ENCODE data around the gene GPR152.

The GPR152 gene

DNA sequence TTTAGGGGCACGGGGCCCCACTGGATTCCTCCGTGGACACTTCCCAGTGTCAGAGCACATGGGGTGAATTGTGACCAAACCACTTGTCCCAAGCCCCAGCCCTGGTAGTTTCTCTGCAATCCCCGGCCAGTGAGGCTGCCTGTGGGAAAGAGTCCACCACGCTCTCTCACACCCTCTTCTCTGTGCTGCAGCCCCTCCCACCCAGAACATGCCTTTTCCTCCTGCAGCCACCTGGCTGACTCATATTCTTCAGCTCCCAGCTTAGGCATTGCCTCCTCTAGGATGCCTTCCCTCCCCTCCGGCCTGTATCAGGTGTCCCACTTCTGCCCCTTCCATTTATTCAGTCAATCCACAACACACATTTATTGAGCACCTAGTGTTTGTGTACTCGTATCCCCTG is 29.6 kb downstream of the GPR152 start:
- no peak overlapping the region for H3K9ac ChIP-seq (ENCODE audit: low read depth, low read length)
- H3K36me3 ChIP-seq (ENCODE audit: insufficient read depth, low read length): no peaks in the 10 kb centered on the region
- peaks cover 6% of the 10 kb centered on the region; the same call in 1 of the 2 replicates for H3K4me1 ChIP-seq (ENCODE audit: insufficient read depth, low read length)
- H3K9me3 ChIP-seq (ENCODE audit: control insufficient read depth, insufficient read depth, low read length): no peaks in the 10 kb centered on the region

DNA sequence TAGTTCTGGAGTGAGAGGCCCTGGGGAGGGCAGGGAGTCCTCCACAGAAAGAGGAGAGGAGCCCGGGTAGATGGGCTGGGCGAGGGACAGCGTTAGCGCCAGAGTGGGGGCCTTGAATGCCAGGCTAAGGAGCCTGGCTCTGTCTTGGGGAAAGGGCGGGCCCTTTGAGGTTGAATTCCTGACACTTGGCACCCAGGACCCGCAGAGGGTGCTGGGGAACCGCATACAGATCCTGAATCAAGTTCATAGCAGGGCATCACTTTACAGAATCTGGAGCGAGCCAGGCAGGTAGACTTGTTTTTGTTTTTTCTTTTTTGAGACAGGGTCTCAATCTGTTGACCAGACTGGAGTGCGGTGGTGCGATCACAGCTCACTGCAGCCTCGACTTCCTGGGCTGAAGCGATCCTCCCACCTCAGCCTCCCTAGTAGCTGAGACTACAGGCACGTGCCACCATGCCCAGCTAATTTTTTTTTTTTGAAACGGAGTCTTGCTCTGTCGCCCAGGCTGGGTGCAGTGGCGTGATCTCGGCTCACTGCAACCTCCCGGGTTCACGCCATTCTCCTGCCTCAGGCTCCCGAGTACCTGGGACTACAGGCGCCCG is 31.0 kb downstream of the GPR152 start:
- Histone ChIP-seq H3K9me3 (ENCODE audit: control insufficient read depth, insufficient read depth, low read length) (no peaks in the 10 kb centered on the region), H3K9ac (ENCODE audit: low read depth, low read length) (peak overlapping the region; percentile 34; the same call in 1 of the 2 replicates), H3K4me1 (ENCODE audit: insufficient read depth, low read length) (peaks cover 6% of the 10 kb centered on the region; the same call in 1 of the 2 replicates), H3K36me3 (ENCODE audit: insufficient read depth, low read length) (no peaks in the 10 kb centered on the region)

GRCh38 chr11:67420646-67421429 is 31.7 kb downstream of the GPR152 start:
- Histone ChIP-seq H3K4me1 (ENCODE audit: insufficient read depth, low read length) (peaks cover 11% of the 10 kb centered on the region; the same call in 1 of the 2 replicates), H3K9me3 (ENCODE audit: control insufficient read depth, insufficient read depth, low read length) (no peaks in the 10 kb centered on the region), H3K9ac (ENCODE audit: low read depth, low read length) (peak overlapping the region; percentile 58), H3K36me3 (ENCODE audit: insufficient read depth, low read length) (no peaks in the 10 kb centered on the region)

GRCh38 chr11:67420147-67420645 is 32.3 kb downstream of the GPR152 start:
- Histone ChIP-seq H3K4me1 (ENCODE audit: insufficient read depth, low read length) (peaks cover 11% of the 10 kb centered on the region; the same call in 1 of the 2 replicates), H3K9me3 (ENCODE audit: control insufficient read depth, insufficient read depth, low read length) (no peaks in the 10 kb centered on the region), H3K36me3 (ENCODE audit: insufficient read depth, low read length) (no peaks in the 10 kb centered on the region), H3K9ac (ENCODE audit: low read depth, low read length) (peak overlapping the region; percentile 58)

DNA sequence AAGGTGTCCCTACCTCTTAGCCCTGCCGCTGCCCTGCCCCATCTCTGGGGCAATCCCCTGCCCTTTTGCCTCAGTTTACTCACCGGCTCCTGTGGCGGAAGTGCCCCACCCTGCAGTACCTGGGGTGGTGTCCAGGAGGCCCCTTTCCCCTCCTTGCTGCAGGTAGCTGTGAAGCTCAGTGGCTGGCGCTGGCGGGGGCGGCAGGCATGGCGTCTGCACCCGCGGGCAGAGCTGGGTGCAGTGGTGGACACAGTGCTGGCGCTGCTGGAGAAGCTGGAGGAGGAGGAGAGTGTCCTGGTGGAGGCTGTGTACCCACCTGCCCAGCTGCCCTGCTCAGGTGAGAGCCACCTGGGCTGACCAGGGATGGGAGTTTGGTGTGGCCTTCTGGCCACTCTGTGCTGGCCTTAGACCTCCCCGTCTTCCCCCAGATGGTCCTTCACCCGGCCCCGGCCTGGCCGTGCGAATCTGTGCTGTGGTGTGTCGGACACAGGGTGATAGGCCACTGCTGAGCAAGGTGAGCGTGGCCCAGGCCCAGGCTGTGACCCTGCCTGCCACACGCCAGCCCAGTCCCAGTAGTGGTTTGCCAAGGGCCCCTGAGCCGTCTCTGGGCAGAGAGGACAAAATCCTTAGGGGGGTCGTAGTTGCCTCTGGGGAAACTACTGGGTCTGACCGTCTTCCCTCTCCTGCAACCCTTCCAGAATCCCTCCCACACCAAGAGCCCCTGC is 33.0 kb downstream of the GPR152 start:
- Histone ChIP-seq H3K36me3 (ENCODE audit: insufficient read depth, low read length) (no peaks in the 10 kb centered on the region), H3K4me1 (ENCODE audit: insufficient read depth, low read length) (peaks cover 11% of the 10 kb centered on the region; the same call in 1 of the 2 replicates), H3K9ac (ENCODE audit: low read depth, low read length) (no peak overlapping the region), H3K9me3 (ENCODE audit: control insufficient read depth, insufficient read depth, low read length) (no peaks in the 10 kb centered on the region)

DNA sequence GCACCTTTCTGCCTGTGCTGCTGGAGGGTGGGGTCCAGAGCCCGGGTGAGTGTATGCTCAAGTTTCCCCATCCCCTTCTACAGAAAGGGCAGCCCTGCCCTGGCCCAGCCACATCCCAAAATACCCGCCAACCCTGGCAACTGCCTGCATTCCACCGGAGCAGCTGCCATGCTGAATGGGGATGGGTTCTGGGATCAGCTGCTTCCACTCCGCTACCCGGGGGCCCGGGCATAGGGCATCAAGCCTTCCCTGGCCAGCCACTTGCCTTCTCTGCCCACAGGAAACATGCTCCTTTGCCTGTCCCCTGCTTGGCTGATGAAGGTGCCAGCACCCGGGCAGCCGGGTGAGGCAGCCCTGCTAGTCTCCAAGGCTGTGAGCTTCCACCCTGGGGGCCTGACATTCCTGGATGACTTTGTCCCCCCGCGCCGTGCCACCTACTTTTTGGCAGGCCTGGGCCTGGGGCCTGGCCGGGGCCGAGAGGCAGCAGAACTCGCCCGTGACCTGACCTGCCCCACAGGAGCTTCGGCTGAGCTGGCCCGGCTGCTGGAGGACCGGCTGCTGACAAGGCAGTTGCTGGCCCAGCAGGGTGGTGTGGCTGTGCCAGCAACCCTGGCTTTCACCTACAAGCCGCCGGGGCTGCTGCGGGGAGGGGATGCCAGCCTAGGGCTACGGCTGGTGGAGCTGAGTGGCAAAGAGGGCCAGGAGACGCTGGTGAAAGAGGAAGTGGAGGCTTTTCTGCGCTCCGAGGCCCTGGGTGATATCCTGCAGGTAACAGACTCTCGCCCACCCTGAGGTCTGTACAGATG is 33.9 kb downstream of the GPR152 start:
- no peak overlapping the region for H3K9ac ChIP-seq (ENCODE audit: low read depth, low read length)
- peaks cover 11% of the 10 kb centered on the region; the same call in 1 of the 2 replicates for H3K4me1 ChIP-seq (ENCODE audit: insufficient read depth, low read length)
- H3K36me3 ChIP-seq (ENCODE audit: insufficient read depth, low read length): no peaks in the 10 kb centered on the region
- H3K9me3 ChIP-seq (ENCODE audit: control insufficient read depth, insufficient read depth, low read length): no peaks in the 10 kb centered on the region

GRCh38 chr11:67417425-67417824 is 35.1 kb downstream of the GPR152 start:
- Histone ChIP-seq H3K36me3 (ENCODE audit: insufficient read depth, low read length) (no peaks in the 10 kb centered on the region), H3K4me1 (ENCODE audit: insufficient read depth, low read length) (peaks cover 8% of the 10 kb centered on the region; the same call in 1 of the 2 replicates), H3K9me3 (ENCODE audit: control insufficient read depth, insufficient read depth, low read length) (no peaks in the 10 kb centered on the region), H3K9ac (ENCODE audit: low read depth, low read length) (no peak overlapping the region)

GRCh38 chr11:67416416-67417335 is 35.9 kb downstream of the GPR152 start:
- H3K4me1 ChIP-seq (ENCODE audit: insufficient read depth, low read length): peaks cover 8% of the 10 kb centered on the region; the same call in 1 of the 2 replicates
- H3K9me3 ChIP-seq (ENCODE audit: control insufficient read depth, insufficient read depth, low read length): no peaks in the 10 kb centered on the region
- no peak overlapping the region for H3K9ac ChIP-seq (ENCODE audit: low read depth, low read length)

DNA sequence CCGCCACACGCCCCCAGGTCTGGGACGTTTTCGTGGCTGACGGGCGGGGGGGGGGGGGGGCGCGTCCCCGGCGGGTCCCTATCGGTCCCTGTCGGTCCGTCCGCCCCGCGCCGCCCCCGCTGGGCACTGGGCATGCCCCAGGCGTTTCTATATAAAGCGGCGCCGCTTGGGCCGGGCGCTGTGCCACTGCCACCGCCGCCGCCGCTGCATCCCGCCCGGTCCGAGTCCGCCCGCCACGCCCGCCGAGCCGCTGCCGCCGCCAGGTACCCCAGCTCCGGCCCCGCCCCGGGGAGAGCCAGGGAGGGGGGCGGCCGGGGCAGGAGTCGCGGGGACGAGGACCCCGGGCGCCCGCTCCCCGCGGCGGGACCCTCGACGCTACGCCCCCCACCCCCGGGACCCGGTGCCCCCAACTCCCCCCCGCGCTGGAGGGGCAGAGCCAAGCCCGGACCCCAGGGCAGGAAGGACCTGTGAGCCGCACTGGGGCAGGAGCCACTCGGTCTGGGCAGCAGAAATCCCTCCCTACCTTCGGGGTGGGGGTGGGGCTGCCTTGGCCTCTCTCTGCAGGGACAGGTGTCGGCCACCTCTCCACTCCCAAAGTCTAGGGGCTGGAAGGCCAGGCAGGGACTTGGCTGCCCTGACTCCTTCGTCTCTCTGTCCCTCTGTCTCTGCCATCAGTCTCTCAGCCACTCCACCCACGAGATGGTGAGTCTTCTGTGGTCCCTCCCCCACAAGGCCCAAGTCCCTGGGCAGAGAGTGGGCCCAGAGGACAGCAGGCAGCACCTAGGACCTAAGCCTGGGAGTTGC is 36.8 kb downstream of the GPR152 start, which contains the start of gene CARNS1:
TSS of gene CARNS1 (plus strand) at position 178 of the 804 bp plus-strand sequence. CDS start at position 700, 522 bp downstream.
- H3K9ac ChIP-seq (ENCODE audit: low read depth, low read length): peak within 1 kb of the TSS; percentile 53; the same call in 1 of the 2 replicates

More at GRCh38 chr11:67416416-67417335, 35.9 kb downstream of the GPR152 start:
- H3K36me3 ChIP-seq (ENCODE audit: insufficient read depth, low read length): no peaks in the 10 kb centered on the region

DNA sequence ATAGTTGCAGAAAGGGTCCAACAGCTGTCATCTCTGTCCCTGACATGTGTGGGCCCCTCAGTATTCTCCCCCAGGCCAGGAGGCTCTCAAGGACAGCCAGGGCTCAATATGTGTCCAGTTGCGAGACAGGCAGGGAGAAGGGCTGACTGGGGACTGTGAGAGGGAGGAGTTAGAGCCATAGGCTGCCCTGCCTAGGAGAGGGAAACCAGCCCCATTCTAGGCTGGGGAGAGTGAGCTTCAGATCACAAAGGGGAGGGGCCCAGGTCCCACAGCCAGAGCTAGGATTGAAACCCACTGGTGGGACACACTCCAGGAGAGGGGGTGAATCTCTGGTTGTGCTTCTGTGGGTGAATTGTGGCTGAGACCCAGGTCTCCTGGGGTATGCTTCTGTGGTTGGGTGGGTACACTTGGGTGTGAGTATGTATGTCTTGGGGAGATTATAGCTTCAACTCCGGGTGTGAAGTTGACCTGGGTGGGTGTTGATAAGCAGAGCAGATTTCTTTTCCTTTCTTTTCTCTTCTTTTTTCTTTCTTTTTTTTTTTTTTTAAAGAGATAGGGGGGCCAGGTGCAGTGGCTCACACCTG is 39.2 kb downstream of the GPR152 start:
- no peaks in the 10 kb centered on the region for H3K9me3 ChIP-seq (ENCODE audit: control insufficient read depth, insufficient read depth, low read length)
- H3K9ac ChIP-seq (ENCODE audit: low read depth, low read length): no peak overlapping the region
- no peaks in the 10 kb centered on the region for H3K36me3 ChIP-seq (ENCODE audit: insufficient read depth, low read length)
- peaks cover 8% of the 10 kb centered on the region; the same call in 1 of the 2 replicates for H3K4me1 ChIP-seq (ENCODE audit: insufficient read depth, low read length)

More for the DNA sequence above, 36.8 kb downstream of the GPR152 start, which contains the start of gene CARNS1:
- peaks cover 8% of the 10 kb centered on the region; the same call in 1 of the 2 replicates for H3K4me1 ChIP-seq (ENCODE audit: insufficient read depth, low read length)
- no peaks in the 10 kb centered on the region for H3K36me3 ChIP-seq (ENCODE audit: insufficient read depth, low read length)
- no peaks in the 10 kb centered on the region for H3K9me3 ChIP-seq (ENCODE audit: control insufficient read depth, insufficient read depth, low read length)

GRCh38 chr11:67412495-67413179 is 39.9 kb downstream of the GPR152 start:
- H3K9me3 ChIP-seq (ENCODE audit: control insufficient read depth, insufficient read depth, low read length): no peaks in the 10 kb centered on the region
- H3K4me1 ChIP-seq (ENCODE audit: insufficient read depth, low read length): peaks cover 8% of the 10 kb centered on the region; the same call in 1 of the 2 replicates
- H3K36me3 ChIP-seq (ENCODE audit: insufficient read depth, low read length): no peaks in the 10 kb centered on the region
- H3K9ac ChIP-seq (ENCODE audit: low read depth, low read length): no peak overlapping the region

Data from ES-I3 (cell line).